ENCODE measurements around the gene SH2D5.
A peak's percentile ranks its signal among the peaks of the same experiment; 100 is the strongest.

SH2D5 gene

DNA sequence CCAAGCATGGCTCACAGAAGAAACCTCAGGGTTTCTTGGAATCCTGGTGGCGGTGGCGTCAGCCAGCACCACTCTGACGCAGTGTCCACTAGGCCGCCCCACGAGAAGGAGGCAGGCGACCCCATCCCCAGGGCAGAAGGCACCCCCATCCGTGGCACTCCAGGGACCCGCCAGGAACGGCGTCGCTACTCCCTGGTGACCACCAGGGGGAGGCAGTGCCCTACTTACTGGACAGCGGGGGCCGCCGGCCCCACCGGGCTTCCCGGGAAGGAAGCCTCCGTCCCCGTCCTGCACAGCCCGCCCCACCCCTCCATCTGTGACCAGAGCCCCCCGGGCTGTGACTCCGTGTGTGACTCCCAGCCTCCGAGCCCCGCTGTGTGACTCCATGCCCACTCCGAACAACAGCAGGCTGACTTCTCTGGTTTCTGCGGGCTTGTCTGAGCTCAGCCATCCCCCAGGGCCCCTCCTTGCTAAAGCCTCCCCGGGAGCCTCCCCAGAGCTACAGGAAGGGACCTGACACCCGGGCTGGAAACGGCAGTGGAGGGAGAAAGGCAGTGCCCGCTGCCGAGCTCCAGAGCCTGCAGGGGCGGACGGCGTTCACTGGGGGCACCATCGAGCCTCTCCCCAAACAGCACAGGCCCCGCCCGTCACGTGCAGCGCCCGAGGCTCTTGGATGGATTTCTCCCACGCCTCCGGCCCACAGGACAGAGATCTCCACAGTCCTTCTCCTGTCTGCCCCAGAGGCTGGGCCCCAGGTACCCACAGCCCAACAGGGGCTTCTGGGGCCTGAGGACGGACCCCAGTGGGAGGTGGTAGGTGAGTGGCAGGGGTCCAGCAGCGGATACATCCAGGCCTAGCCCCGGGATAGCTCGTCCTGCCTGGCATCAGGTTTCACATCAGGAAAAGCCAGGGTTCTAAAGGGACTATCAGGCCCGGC is 35.8 kb downstream of the SH2D5 start:
- peaks cover 3% of the 10 kb centered on the region for H3K9me3 Mint-ChIP-seq
- H3K27me3 Mint-ChIP-seq: peaks cover 24% of the 10 kb centered on the region
- peak overlapping the region; percentile 88 for H3K4me3 Mint-ChIP-seq
- peak; percentile 91 for ATAC-seq
- H3K36me3 Mint-ChIP-seq: peaks cover 7% of the 10 kb centered on the region
- H3K4me1 Mint-ChIP-seq: peaks cover 14% of the 10 kb centered on the region
- H3K27ac Mint-ChIP-seq: peak overlapping the region; percentile 79

DNA sequence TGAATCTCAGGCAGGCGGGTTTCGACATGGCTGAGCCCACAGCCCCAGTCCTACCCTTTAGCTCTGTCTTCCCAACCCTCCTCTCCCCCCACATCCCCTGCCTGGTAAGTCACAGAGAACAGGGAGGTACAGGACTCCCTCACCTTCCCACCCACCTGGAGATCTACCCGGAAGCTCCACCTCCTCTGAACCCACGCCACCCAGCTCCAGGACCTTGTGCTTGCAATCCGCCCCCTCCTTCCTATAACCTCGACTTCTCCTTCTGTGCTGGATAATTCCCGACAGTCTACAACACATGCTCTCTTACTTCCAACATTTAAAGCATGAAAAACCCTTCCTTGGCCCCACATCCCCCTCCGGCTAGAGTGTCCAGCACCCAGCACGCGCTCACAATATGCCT is 37.0 kb downstream of the SH2D5 start:
- no peak for ATAC-seq
- Mint-ChIP-seq H3K27ac (no peak overlapping the region), H3K36me3 (peaks cover 8% of the 10 kb centered on the region), H3K27me3 (peaks cover 16% of the 10 kb centered on the region), H3K9me3 (peaks cover 4% of the 10 kb centered on the region), H3K4me1 (peaks cover 14% of the 10 kb centered on the region), H3K4me3 (no peak overlapping the region)

DNA sequence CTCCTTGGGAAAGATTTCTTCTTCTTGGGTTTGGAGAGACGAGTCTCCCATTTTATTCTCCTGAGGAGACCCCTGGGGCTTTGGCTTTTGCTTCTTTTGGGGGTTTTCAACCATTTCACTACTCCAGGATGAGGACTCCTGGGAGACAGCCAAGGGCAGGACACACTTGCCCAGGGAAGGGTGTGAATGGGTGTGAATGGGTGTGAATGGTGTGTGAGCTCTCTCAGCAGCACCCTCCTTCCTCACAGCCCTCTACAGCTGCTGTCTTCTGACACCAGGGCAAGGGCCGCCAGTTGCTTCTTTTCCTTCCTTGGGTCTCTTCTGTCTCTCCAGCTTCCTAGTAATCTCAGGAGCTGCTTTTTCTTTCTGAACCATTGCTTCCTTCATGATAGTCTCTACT is 38.9 kb downstream of the SH2D5 start:
- peaks cover 4% of the 10 kb centered on the region for H3K9me3 Mint-ChIP-seq
- peaks cover 8% of the 10 kb centered on the region for H3K36me3 Mint-ChIP-seq
- H3K27me3 Mint-ChIP-seq: peaks cover 19% of the 10 kb centered on the region
- H3K27ac Mint-ChIP-seq: no peak overlapping the region
- ATAC-seq: no peak
- H3K4me3 Mint-ChIP-seq: no peak overlapping the region
- H3K4me1 Mint-ChIP-seq: peaks cover 14% of the 10 kb centered on the region

DNA sequence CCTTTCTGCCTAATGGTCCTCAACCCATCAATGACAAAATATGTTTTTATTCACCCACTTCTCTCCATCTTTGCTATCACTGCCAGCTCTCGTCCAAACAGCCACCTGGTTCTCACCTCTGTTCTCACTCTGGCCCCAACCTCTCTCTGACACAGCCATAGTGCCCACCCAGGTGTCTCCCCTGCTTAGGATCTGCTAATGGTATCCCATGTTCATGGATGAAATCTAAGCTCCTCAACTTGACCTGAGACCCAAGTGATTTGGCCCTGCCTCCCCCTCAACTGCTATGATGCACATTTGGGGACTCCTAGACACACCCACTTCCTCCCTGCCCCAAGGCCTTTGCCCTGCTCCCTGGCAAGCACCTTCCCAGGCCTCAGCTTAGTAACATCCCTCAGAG is 40.6 kb downstream of the SH2D5 start:
- Mint-ChIP-seq H3K36me3 (peaks cover 8% of the 10 kb centered on the region), H3K27ac (no peak overlapping the region), H3K27me3 (peaks cover 27% of the 10 kb centered on the region), H3K4me1 (peaks cover 11% of the 10 kb centered on the region), H3K9me3 (peaks cover 4% of the 10 kb centered on the region), H3K4me3 (no peak overlapping the region)
- ATAC-seq: no peak

DNA sequence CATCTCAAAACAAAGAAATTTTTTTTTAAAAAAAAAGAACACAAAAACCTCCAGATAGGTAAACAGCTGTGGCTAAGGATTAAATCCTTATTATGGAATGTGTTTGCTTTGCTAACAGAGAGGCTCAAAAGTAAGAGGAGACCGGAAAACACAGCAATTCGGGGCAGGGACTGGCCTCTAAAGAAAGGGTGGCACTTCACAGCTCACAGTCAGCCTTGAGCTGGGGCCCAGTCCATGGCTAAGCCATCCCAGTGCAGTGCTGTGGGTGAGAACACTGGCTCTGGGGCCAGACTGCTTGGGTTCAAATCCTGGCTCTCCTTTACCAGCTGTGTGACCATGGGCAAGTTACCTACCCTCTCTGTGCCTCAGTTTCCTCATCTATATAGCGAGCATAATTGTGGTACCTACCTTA is 42.9 kb downstream of the SH2D5 start:
- no peak for ATAC-seq
- Mint-ChIP-seq H3K27ac (no peak overlapping the region), H3K27me3 (peaks cover 34% of the 10 kb centered on the region), H3K9me3 (peaks cover 4% of the 10 kb centered on the region), H3K4me1 (no peaks in the 10 kb centered on the region), H3K36me3 (peaks cover 8% of the 10 kb centered on the region), H3K4me3 (no peak overlapping the region)

DNA sequence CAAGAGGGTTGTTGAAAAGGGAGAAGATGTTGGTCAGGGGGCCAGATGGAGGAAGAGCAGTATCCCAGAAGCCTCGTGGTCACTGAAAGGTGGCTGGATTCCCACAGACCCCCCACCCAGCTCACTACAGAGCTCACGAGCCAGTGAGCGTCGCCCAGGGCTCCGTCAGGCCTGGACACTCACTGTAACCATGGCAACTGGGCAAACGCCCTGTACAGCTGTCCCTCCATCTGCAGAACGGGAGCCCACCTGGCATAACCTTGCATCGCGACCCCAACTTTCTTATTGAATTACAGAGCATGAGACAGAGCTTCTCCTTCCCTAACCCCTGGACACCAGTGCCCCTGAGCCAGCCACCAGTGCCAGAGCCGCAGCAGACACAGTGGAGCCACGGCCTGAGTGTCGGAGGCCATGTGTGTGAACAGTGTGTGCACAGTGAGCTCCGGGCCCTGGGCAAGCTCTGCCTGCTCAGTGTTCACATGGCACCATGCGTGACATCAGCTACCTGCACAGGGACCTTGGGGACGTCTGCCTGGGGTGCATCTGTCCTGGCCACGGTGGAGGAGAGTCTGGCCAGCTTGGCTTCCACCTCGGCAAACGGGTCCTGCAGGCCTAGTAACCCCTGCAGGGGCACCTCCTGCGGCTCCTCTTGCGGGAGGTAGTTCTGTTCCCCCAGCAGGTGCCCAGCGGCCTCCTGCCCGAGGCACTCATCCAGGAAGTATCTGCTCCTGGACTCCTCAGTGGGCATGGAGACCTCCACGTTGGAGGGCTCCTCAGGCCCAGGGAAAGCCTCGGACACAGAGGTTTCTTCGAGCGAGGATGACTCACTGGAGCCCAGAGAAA is 45.4 kb downstream of the SH2D5 start:
- no peak for ATAC-seq
- H3K4me3 Mint-ChIP-seq: no peak overlapping the region
- H3K4me1 Mint-ChIP-seq: no peaks in the 10 kb centered on the region
- peaks cover 6% of the 10 kb centered on the region for H3K36me3 Mint-ChIP-seq
- H3K27me3 Mint-ChIP-seq: peaks cover 50% of the 10 kb centered on the region
- H3K27ac Mint-ChIP-seq: no peak overlapping the region
- H3K9me3 Mint-ChIP-seq: peaks cover 4% of the 10 kb centered on the region

GRCh38 chr1:20685741-20686140 is 46.8 kb downstream of the SH2D5 start:
- Mint-ChIP-seq H3K9me3 (no peaks in the 10 kb centered on the region), H3K27me3 (peaks cover 50% of the 10 kb centered on the region), H3K4me3 (no peak overlapping the region), H3K4me1 (no peaks in the 10 kb centered on the region), H3K36me3 (no peaks in the 10 kb centered on the region), H3K27ac (no peak overlapping the region)
- ATAC-seq: no peak

DNA sequence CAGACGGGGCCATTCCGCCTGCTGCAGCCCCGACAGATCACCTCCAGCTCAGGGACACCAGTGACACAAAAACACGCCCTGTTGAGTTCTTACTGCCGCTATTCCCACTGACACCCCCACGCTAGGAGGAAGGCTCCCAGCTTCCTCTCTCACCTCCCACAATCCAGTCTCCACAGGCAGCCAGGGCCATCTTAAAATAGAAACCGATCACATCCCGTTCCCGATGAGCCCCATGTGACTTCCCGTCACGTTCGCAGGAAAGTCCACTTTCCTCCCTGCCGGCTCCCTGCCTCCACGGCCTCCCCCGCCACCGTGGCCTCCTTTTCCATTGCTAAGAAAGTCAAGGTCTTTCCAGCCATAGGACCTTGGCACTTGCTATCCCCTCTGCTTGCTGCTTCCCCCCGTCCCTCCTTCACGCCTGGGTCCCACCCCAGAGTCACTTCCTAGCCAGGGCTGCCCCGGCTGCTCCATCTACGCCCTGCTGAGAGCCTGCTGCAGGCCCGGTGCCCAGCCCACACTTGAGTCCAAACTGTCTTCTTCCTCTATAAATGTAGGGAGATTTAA is 47.3 kb downstream of the SH2D5 start:
- Mint-ChIP-seq H3K4me3 (no peak overlapping the region), H3K36me3 (no peaks in the 10 kb centered on the region), H3K27ac (no peak overlapping the region), H3K27me3 (peaks cover 50% of the 10 kb centered on the region), H3K9me3 (no peaks in the 10 kb centered on the region), H3K4me1 (no peaks in the 10 kb centered on the region)
- ATAC-seq: no peak

GRCh38 chr1:20684651-20685050 is 47.9 kb downstream of the SH2D5 start:
- Mint-ChIP-seq H3K4me3 (no peak overlapping the region), H3K9me3 (no peaks in the 10 kb centered on the region), H3K27me3 (peaks cover 50% of the 10 kb centered on the region), H3K4me1 (no peaks in the 10 kb centered on the region), H3K36me3 (no peaks in the 10 kb centered on the region), H3K27ac (no peak overlapping the region)
- peak; percentile 4 for ATAC-seq

GRCh38 chr1:20684050-20684620 is 48.4 kb downstream of the SH2D5 start:
- Mint-ChIP-seq H3K27me3 (peaks cover 50% of the 10 kb centered on the region), H3K36me3 (no peaks in the 10 kb centered on the region), H3K4me3 (no peak overlapping the region), H3K27ac (no peak overlapping the region), H3K9me3 (no peaks in the 10 kb centered on the region), H3K4me1 (peaks cover 4% of the 10 kb centered on the region)
- ATAC-seq: no peak

- Mint-ChIP-seq H3K4me1 (peaks cover 9% of the 10 kb centered on the region), H3K27ac (no peak overlapping the region), H3K27me3 (peaks cover 47% of the 10 kb centered on the region), H3K36me3 (no peaks in the 10 kb centered on the region), H3K9me3 (peaks cover under 1% of the 10 kb centered on the region), H3K4me3 (no peak overlapping the region)
- ATAC-seq: no peak
These were observed 48.9 kb downstream of the SH2D5 start for GRCh38 chr1:20683614-20684013.

DNA sequence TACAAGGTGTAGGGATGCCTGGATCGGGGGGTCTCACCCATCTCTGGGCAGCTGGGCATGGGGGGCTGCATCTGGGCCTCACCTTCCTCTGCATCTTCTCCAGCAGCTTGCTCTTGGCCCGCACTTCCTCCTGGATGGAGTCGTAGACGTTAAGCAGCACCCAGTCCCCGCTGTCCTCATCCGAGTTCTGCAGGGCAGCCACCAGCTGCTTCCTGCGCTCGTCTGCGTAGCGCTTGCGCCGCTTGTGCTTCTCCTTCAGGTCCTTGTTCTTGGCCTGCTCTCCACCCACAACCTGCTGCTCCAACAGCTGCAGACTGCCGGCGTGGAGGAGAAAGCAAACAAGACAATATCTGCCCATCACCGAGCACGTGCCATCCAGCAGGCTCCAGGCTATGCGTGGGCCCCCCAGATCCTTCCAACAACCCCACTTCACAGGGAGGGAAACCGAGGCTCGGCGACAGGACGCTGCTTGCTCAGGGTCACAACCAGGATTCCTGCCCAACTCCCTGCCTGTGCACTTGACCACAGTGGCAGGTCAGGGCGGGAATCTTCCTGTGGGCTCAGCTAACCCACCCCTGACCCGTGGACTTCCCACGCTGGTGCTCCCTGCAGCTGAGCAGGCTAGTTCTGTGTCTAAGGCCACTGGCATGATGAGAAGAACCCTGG is 49.8 kb downstream of the SH2D5 start:
- Mint-ChIP-seq H3K27me3 (peaks cover 40% of the 10 kb centered on the region), H3K4me1 (peaks cover 15% of the 10 kb centered on the region), H3K36me3 (no peaks in the 10 kb centered on the region), H3K9me3 (peaks cover 4% of the 10 kb centered on the region), H3K4me3 (no peak overlapping the region), H3K27ac (no peak overlapping the region)
- no peak for ATAC-seq

- Mint-ChIP-seq H3K4me1 (peaks cover 15% of the 10 kb centered on the region), H3K4me3 (no peak overlapping the region), H3K9me3 (peaks cover 5% of the 10 kb centered on the region), H3K36me3 (no peaks in the 10 kb centered on the region), H3K27me3 (peaks cover 40% of the 10 kb centered on the region), H3K27ac (no peak overlapping the region)
- no peak for ATAC-seq
These were observed 50.5 kb downstream of the SH2D5 start for GRCh38 chr1:20681999-20682398.

DNA sequence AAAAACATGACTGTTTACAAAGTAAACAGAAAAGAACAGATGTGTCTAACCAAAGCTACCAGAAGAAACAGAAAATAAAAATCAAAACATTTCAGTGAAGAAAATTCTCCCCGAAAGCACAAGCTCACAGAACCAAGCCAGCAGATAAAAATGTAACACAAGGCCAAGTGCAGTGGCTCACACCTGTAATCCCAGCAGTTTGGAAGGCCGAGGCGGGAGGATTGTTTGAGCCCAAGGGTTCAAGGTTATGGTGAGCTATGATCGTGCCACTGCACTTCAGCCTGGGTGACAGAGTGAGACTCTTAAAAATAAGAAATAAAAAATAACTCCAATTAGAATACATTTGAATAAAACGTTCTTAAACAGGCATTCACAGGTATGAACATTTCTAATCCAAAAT is 52.2 kb downstream of the SH2D5 start:
- Mint-ChIP-seq H3K9me3 (peaks cover 5% of the 10 kb centered on the region), H3K27ac (no peak overlapping the region), H3K27me3 (peaks cover 22% of the 10 kb centered on the region), H3K4me1 (peaks cover 15% of the 10 kb centered on the region), H3K36me3 (no peaks in the 10 kb centered on the region), H3K4me3 (no peak overlapping the region)
- no peak for ATAC-seq
